Measurements from ENCODE around the gene DQX1.
"Not testable (repeated sequence)": the region's sequence is repeated elsewhere in the genome, so short reads cannot be mapped to it uniquely, and the experiment has no call there.

Gene DQX1

GRCh38 chr2:74525717-74526648 lies at the start of gene DQX1:
DQX1 (minus strand) TSS chr2:74526231; CDS start chr2:74525729, 502 bp downstream.
- no peak for DNase-seq

GRCh38 chr2:74575320-74575719 lies 49.3 kb upstream of the DQX1 start:
- DNase-seq: no peak

DNA sequence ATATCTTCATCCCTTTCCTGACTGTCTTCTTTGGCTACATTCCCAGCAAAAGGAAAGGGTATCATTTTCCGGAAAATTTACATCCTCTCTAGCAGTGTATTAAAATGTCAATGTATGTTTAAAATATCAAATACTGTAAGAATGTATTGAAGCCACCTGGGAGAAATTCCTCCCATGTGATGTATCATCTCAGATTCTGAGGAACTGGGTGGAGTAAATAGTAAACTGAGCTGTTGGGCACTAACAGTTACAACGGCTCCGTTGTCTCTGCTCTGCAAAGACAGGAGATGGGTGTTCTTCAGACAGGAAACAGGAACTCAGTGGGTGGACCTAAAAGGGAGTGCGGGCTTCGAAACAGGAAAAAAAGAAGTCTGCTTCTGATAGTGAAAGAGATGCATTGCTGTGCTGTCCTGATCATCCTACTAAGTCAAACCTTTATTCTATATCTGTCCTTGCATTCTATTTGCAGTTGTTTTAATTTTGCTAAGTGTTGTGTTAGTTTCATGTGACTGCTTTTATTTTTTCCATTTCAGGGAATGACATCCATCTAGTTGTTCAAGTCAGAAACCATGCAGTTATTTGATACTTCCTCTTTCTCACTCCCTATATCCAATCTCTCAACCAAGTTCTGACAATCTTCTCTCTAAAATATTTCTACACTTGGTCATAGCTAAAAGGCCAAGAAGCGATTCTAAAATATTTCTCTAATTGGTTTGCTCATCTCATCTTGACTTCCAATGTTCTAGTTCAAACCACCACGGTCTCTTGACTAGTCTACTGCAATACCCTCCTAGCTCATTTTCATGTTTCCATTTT lies 47.9 kb upstream of the DQX1 start:
- DNase-seq: no peak

GRCh38 chr2:74572178-74572925 lies 46.3 kb upstream of the DQX1 start:
- no peak for DNase-seq

GRCh38 chr2:74571058-74571457 lies 45.0 kb upstream of the DQX1 start:
- DNase-seq: no peak

GRCh38 chr2:74569686-74570085 lies 43.7 kb upstream of the DQX1 start:
- no peak for DNase-seq

DNA sequence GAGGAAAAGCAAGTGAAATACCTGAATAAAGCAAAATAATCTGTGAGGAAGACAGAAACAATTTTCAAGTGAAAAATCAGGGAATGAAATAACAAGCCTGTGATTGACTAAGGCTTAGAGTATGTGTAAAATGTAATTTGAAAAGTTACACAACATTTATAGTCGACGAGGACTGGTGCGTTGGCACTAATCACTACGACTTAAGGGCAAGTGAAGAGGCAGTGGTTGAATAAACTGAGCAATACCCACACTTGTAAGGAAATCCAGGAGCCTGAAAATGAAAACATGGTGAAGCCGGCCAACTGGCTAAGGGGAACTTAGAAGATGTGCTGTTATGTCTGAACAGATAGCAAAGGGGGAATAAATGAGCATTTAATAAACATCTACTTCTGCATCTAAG lies 41.9 kb upstream of the DQX1 start:
- DNase-seq: no peak

GRCh38 chr2:74566754-74567085 lies 40.7 kb upstream of the DQX1 start:
- DNase-seq: no peak

GRCh38 chr2:74566076-74566753 lies 40.2 kb upstream of the DQX1 start:
- no peak for DNase-seq

DNA sequence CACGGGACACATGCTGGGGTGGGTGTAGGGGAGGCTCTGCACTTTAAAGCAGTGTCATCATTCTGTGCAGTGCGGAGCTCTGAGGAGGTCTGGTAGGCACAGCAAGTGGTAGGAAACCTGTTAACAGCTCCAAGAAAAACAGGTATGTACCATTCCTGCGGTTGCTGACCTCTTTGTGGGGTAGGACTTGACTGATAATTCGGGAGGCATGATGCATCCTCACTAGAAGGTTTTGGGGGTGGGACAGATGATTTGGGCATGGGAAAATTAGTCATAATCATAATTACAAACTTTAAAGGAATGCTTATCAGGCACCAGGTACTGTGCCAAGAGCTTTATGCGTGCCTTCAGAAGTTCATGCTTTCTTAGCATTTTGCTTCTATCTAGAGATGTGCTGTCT lies 38.2 kb upstream of the DQX1 start:
- no peak for DNase-seq

- no peak for DNase-seq
These were observed 36.2 kb upstream of the DQX1 start for GRCh38 chr2:74562126-74562775.

GRCh38 chr2:74561022-74561421 lies 35.0 kb upstream of the DQX1 start:
- not testable (repeated sequence) for DNase-seq

DNA sequence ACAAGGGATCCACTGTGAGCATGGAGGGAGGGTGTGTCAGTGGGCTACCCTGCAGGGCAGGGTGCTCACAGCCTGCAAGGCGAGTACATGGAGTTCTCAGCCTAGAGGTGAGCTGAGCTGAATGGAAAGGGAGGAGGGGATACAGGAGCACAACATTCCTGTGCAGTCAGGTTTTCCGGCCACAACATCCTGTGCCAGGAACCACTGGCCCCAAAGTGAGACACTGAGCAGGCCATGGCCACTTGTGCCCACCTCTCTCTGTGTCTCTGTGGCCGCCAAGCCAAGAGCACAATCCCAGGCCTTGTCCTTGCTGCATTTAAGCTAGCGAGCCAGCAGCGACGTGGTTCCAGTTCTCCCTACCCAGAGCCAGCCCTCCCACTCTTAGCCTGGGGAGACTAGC lies 34.6 kb upstream of the DQX1 start:
- no peak for DNase-seq

- no peak for DNase-seq
These were observed 33.9 kb upstream of the DQX1 start for GRCh38 chr2:74559912-74560311.

- DNase-seq: no peak
These were observed 32.5 kb upstream of the DQX1 start for GRCh38 chr2:74558284-74559230.

DNA sequence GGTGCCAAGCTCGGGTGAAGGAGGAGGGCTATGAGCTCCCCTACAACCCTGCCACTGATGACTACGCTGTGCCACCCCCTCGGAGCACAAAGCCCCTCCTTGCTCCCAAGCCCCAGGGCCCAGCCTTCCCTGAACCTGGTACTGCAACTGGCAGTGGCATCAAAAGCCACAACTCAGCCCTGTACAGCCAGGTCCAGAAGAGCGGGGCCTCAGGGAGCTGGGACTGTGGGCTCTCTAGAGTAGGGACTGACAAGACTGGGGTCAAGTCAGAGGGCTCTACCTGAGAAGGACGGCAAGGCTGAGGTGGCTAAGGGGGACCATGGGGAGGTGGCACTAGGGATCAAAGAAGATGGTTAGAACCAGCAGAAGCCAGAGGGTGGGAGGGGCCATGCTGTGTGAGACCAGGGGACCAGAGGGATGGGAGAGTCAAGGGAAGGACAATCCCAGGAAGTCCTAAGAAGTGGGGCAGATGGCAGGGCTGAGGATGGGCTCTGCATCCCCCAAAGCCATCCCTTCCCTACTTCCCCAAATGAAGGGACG lies 30.9 kb upstream of the DQX1 start:
- DNase-seq: no peak

- DNase-seq: no peak
These were observed 30.1 kb upstream of the DQX1 start for GRCh38 chr2:74556159-74556558.

GRCh38 chr2:74555610-74556103 lies 29.6 kb upstream of the DQX1 start:
- DNase-seq: no peak

DNA sequence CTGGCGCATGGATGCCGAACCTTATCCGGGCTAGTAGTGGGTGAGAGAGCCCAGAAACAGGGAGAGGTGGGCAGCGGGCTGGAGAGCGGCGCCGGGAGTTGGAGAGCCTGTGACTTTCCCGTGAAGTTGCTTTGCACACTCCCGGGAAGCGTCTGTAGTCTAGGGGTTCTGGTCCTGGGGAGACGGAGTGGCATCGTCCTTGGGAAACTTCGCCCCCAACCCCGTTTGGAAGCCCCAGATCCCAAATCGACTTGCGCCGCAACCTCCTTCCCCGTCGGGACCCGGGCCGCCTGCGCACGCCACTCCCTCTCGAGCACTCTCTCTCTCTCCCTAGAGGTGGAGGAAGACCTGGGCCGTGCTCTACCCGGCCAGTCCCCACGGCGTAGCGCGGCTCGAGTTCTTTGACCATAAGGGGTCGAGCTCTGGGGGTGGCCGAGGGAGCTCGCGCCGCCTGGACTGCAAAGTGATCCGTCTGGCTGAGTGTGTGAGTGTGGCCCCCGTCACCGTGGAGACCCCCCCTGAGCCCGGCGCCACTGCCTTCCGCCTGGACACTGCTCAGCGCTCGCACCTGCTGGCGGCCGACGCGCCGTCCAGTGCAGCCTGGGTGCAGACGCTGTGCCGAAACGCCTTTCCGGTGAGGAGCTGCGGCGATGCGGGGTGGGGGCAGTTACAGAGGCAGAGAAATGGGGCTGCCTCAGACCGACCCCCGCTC lies 28.9 kb upstream of the DQX1 start:
- no peak for DNase-seq
